Gastroesophageal sphincter (tissue), 4 donors: Measurements from ENCODE around the gene UNC93B1. TPM values are rescaled to one million over a fixed set of nuclear protein-coding genes. Genes with fewer than 3 reads are reported as not detected.

Source experiments
- ATAC-seq: fragments of 150-250 bp; one replicate; pipeline ENCODE4 v1.9.1; 2016; ENCODE audit warnings: mild to moderate bottlenecking, moderate library complexity
- H3K27ac ChIP-seq, 4 donors: fragments of 200-600 bp; sonication (generic) in 3 of 4; 1 replicate in 3 of 4; 2 replicates in 1 of 4; pipeline ENCODE4 v1.5.1; 2016 to 2019
- H3K27me3 ChIP-seq: fragments of 200-600 bp; sonication (generic); one replicate; pipeline ENCODE4 v1.5.1; 2019
- H3K36me3 ChIP-seq, 2 donors: fragments of 200-600 bp; sonication (generic); one replicate each; pipeline ENCODE4 v1.5.1; 2019; ENCODE audit warnings: control low read depth in 1 of 2
- H3K4me1 ChIP-seq, 3 donors: fragments of 200-600 bp; sonication (generic); 1 replicate in 2 of 3; 2 replicates in 1 of 3; pipeline ENCODE4 v1.5.1; 2016 to 2019; ENCODE audit warnings: control low read depth in 2 of 3
- H3K4me3 ChIP-seq, 2 donors: fragments of 200-600 bp; sonication (generic); one replicate each; pipeline ENCODE4 v1.5.1; 2019; ENCODE audit warnings: mild to moderate bottlenecking in 1 of 2, moderate library complexity in 1 of 2
- H3K9me3 ChIP-seq, 3 donors: fragments of 200-600 bp; sonication (generic); one replicate each; pipeline ENCODE4 v1.5.1; 2017 to 2019; ENCODE audit warnings: control low read depth in 2 of 3
- EP300 ChIP-seq: sonication (generic); formaldehyde crosslinking; IDR thresholded peaks from one replicate; pipeline ENCODE4 v1.6.1; 2017; ENCODE audit warnings: antibody characterized with exemption, mild to moderate bottlenecking
- POLR2A ChIP-seq, 2 donors: fragments of 450-650 bp; IDR thresholded peaks; one replicate each; pipeline ENCODE4 v1.6.1; 2017; ENCODE audit warnings: antibody characterized with exemption in 2 of 2, mild to moderate bottlenecking in 2 of 2, moderate library complexity in 1 of 2
- POLR2AphosphoS5 ChIP-seq: sonication (generic); formaldehyde crosslinking; IDR thresholded peaks from one replicate; pipeline ENCODE4 v1.6.1; 2017; ENCODE audit warnings: antibody characterized with exemption
- WGBS, 2 donors: methylation state at CpG; one replicate each; pipeline ENCODE4 v1.1.5; 2018; ENCODE audit warnings: low coverage in 1 of 2; 5-methylcytosine and 5-hydroxymethylcytosine counted together
- total RNA-seq, 4 donors: library from RNA; depleted of rRNA; stranded (reverse); fragments of >200 nt; gene quantifications; one replicate each; pipeline ENCODE4 v1.1.0, GENCODE V29; 2016
- TF ChIP-seq, protein P1 (sequence below), 4 experiments: fragments of 200-600 bp in 2 of 4; fragments of 450-650 bp in 2 of 4; sonication (generic) in 1 of 4; IDR thresholded peaks; one replicate each; pipeline ENCODE4 v1.5.1; 2017 to 2019; ENCODE audit warnings: antibody characterized with exemption in 4 of 4, mild to moderate bottlenecking in 2 of 4, moderate library complexity in 2 of 4

Gene UNC93B1
- total RNA-seq, 4 donors from 2014 or later, result 12.6 to 33.0 (median 26.1) TPM

DNA sequence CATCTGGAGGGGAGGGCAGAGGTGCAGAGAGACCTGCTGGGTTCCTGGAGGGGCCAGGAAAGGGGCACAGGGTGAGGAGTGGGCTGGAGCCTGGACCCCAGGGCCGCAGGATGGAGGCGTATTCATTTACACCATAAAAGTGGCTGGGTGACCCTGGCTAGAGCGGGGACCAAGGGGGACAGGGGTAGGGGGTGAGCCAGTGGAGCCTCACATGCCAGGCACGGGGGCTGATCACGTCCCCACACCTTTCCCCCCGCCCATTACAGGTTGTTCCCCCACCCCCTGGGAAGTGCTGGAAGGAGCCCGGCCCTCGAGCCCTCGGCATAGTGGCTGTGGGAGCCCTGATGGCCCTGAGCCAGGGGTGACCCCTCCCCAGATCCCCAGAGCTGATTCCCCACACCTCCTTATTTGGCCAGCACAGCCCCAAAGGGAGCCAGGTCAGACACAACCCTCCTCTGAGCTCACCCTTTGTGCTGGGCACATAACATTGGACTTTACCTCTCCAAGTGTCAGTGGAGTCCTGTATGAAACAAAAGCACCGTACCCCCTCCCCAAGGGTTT, 35.7 kb upstream of the UNC93B1 start:
- peaks cover 4 to 81% (median 24%) of the 10 kb centered on the region in 3 donors for H3K4me1 ChIP-seq

DNA sequence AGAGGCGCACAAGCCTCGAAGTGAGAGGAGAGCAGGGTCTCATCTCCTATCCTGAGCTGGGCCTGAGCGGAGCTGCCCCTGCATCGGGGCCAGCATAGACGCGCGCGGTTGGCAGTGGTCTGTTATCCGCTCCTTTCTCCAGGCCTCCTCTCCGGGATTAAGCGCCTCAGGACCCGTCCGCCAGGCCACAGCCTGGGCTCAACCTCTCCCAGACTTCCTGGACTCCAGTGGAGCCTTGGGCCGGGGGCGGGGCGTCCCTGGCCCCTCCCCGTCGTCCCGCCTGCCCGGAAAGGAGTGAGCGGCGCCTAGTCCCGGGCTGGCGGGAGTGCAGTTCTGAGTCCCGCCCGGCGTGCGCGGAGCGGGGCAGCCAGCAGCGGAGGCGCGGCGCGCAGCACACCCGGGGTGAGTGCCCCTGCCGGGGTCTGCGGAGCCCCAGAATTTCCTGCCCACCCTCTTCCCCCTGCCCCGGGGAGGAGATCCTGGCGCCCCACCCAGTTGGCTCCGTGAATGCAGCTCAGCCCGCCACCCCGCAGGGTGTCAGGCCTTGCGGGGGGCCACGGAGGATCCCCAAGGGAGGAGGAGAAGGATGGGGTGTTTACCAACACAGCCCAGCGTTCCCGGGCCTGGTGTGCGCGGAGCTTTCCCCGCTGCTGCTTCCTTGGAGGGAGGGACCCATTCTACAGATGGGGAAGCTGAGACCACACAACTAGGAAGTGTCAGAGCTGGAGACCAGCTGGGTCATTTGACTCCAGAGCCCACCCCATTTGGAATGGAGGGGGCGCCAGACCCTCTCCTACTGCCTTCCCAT, 35.0 kb upstream of the UNC93B1 start, which contains the start of gene TCIRG1:
Gene TCIRG1 (plus strand): TSS at position 308 of the 808 bp plus-strand sequence. CDS start 2,247 bp downstream, outside the sequence.
- peak; percentile 92 to 96 for TF ChIP-seq POLR2A (IDR thresholded peaks at IDR 0.05)
- TF ChIP-seq, protein P1, sequence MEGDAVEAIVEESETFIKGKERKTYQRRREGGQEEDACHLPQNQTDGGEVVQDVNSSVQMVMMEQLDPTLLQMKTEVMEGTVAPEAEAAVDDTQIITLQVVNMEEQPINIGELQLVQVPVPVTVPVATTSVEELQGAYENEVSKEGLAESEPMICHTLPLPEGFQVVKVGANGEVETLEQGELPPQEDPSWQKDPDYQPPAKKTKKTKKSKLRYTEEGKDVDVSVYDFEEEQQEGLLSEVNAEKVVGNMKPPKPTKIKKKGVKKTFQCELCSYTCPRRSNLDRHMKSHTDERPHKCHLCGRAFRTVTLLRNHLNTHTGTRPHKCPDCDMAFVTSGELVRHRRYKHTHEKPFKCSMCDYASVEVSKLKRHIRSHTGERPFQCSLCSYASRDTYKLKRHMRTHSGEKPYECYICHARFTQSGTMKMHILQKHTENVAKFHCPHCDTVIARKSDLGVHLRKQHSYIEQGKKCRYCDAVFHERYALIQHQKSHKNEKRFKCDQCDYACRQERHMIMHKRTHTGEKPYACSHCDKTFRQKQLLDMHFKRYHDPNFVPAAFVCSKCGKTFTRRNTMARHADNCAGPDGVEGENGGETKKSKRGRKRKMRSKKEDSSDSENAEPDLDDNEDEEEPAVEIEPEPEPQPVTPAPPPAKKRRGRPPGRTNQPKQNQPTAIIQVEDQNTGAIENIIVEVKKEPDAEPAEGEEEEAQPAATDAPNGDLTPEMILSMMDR (IDR thresholded peaks at IDR 0.05), result peak in 2 of 4 experiments; percentile 41 to 56
- no peak for TF ChIP-seq EP300
- TF ChIP-seq POLR2AphosphoS5, result peak; percentile 85
- H3K27ac ChIP-seq, result peak within 1 kb of the TSS; percentile 69 to 92 (median 86)
- 1% methylated on average over 13 of the region's 51 CpGs; no CpG with 5 or more reads in 1 of the 2 donors for WGBS, 2 donors
- peak within 1 kb of the TSS; percentile 60 to 70 for H3K4me3 ChIP-seq
- H3K36me3 ChIP-seq, result peaks cover 0 to 58% of the 10 kb centered on the region in 2 donors
- H3K27me3 ChIP-seq, result no peaks in the 10 kb centered on the region
- ATAC-seq, result peak; percentile 91
- H3K9me3 ChIP-seq, result no peaks in the 10 kb centered on the region
- H3K4me1 ChIP-seq, result peaks cover 4 to 80% (median 24%) of the 10 kb centered on the region in 3 donors

More for the DNA sequence above, 35.7 kb upstream of the UNC93B1 start:
- TF ChIP-seq, protein P1 (IDR thresholded peaks at IDR 0.05), result no peak
- no peak for TF ChIP-seq POLR2AphosphoS5
- no peak for TF ChIP-seq EP300
- no peak for TF ChIP-seq POLR2A (IDR thresholded peaks at IDR 0.05)
- Histone ChIP-seq H3K27me3 (no peaks in the 10 kb centered on the region), H3K4me3 (peak overlapping the region; percentile 60 to 70), H3K36me3 (peaks cover 0 to 58% of the 10 kb centered on the region in 2 donors), H3K9me3 (no peaks in the 10 kb centered on the region), H3K27ac (peak overlapping the region; percentile 69 to 92 (median 86))
- no CpG with 5 or more reads among the region's 10 CpGs for WGBS, 2 donors
- ATAC-seq, result no peak

DNA sequence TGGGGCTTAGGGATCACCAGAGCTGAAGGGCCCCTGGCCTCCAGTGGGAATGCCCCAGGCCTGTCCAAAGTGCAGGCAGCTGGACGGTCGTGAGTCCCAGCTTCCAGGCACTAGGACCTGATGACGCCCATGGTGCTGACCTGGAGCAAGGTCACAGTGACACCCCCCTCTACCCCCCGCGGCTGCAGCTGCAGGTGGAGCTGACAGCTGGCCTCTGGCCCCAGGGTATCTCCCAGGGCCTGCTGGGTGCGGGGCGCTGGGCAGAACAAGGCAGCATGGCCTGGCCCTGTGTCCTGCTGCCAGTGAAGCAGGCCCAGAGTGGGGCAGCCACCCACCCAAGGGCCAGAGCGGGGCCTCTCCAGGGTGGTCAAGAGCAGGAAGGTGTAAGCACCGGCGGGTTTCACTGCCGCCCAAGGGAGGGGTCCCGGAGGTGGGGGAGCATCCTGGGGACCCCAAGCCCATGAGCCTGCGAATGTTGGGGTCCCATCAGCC, 34.4 kb upstream of the UNC93B1 start:
- Histone ChIP-seq H3K27me3 (no peaks in the 10 kb centered on the region), H3K4me3 (peak overlapping the region; percentile 60 to 70), H3K4me1 (peaks cover 4 to 79% (median 24%) of the 10 kb centered on the region in 3 donors), H3K36me3 (peaks cover 0 to 58% of the 10 kb centered on the region in 2 donors), H3K9me3 (no peaks in the 10 kb centered on the region), H3K27ac (peak overlapping the region; percentile 69 to 92 (median 86))
- TF ChIP-seq EP300 (no peak), POLR2A (IDR thresholded peaks at IDR 0.05) (no peak), POLR2AphosphoS5 (no peak)
- TF ChIP-seq, protein P1 (IDR thresholded peaks at IDR 0.05), result no peak
- peak; percentile 3 for ATAC-seq
- WGBS, 2 donors, result no CpG with 5 or more reads among the region's 13 CpGs

DNA sequence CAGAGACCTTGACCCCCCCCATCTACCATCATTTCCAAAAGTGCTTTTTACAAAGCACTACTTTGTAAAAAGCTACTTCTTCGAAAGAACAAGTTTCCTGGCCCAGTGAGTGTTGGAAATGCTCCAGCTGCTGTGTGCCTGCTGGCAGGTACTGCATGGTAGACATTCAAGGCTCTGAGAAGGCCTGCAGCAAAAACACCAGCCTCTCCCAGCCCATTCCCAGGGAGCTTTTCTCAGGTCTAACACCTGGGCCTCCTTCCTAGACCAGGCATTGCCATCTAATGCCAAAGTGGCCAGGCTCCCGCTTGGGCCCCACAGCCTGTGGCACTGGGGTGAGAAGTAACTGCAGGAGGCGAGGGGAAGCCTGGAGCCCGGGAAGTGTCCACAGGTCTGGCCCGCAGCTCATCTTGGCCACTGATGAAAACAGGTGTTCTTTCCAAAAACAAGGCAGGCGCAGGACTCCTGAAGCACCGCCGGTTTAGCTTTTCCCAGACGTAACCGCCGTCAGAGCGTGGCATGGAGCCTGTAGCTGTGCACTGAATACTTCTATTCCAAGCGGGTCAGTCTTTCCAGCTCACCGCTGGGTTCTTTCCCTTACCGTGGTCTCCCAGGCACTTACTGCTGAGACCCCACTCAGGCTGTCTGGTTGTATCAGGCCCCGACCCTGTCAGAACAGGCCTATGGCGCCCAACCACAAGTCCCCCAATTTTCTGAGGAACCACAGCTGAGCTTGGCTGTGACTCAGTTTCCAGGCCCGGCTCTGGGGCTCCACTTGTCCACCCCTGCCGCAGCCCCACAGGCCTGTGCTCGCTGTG, 33.7 kb upstream of the UNC93B1 start:
- H3K9me3 ChIP-seq, result no peaks in the 10 kb centered on the region
- TF ChIP-seq POLR2AphosphoS5 (no peak), EP300 (no peak), POLR2A (IDR thresholded peaks at IDR 0.05) (no peak)
- TF ChIP-seq, protein P1 (IDR thresholded peaks at IDR 0.05), result no peak
- peaks cover 0 to 58% of the 10 kb centered on the region in 2 donors for H3K36me3 ChIP-seq
- H3K27ac ChIP-seq, result peak overlapping the region in 3 of 4 donors; percentile 83 to 92 (median 89)
- ATAC-seq, result no peak
- WGBS, 2 donors, result 61 to 68% methylated on average over 4 to 9 of the region's 20 CpGs
- H3K27me3 ChIP-seq, result no peaks in the 10 kb centered on the region
- peak overlapping the region in 1 of 2 donors; percentile 70 for H3K4me3 ChIP-seq
- peaks cover 4 to 79% (median 24%) of the 10 kb centered on the region in 3 donors for H3K4me1 ChIP-seq
